Measurements from ENCODE around the gene ASB6.
A peak's percentile ranks its signal among the peaks of the same experiment; 100 is the strongest.
"Not testable (repeated sequence)": the region's sequence is repeated elsewhere in the genome, so short reads cannot be mapped to it uniquely, and the experiment has no call there.

Gene ASB6

GRCh38 chr9:129640871-129641749 is 841 bp downstream of the ASB6 start:
- DNase-seq: no peak

- DNase-seq: no peak
These were observed 1.7 kb downstream of the ASB6 start for GRCh38 chr9:129640086-129640870.

GRCh38 chr9:129639756-129640085 is 2.2 kb downstream of the ASB6 start:
- no peak for DNase-seq

GRCh38 chr9:129639034-129639630 is 2.8 kb downstream of the ASB6 start:
- DNase-seq: no peak

- DNase-seq: no peak
These were observed 4.1 kb downstream of the ASB6 start for GRCh38 chr9:129637673-129638439.

GRCh38 chr9:129637102-129637501 is 4.8 kb downstream of the ASB6 start:
- no peak for DNase-seq

- DNase-seq: not testable (repeated sequence)
These were observed 5.6 kb downstream of the ASB6 start for GRCh38 chr9:129636343-129636742.

- DNase-seq: no peak
These were observed 6.6 kb downstream of the ASB6 start for GRCh38 chr9:129635099-129636065.

- DNase-seq: no peak
These were observed 8.1 kb downstream of the ASB6 start for GRCh38 chr9:129633848-129634247.

- DNase-seq: no peak
These were observed 8.7 kb downstream of the ASB6 start for GRCh38 chr9:129633207-129633606.

GRCh38 chr9:129632460-129632859 is 9.5 kb downstream of the ASB6 start:
- DNase-seq: no peak

GRCh38 chr9:129631674-129632129 is 10.2 kb downstream of the ASB6 start:
- DNase-seq: no peak

GRCh38 chr9:129630967-129631673 is 10.8 kb downstream of the ASB6 start:
- no peak for DNase-seq

- DNase-seq: no peak
These were observed 12.6 kb downstream of the ASB6 start for GRCh38 chr9:129629251-129629820.

- DNase-seq: no peak
These were observed 13.2 kb downstream of the ASB6 start for GRCh38 chr9:129628709-129629108.

GRCh38 chr9:129627556-129628440 is 14.2 kb downstream of the ASB6 start:
- no peak for DNase-seq

GRCh38 chr9:129626625-129627284 is 15.2 kb downstream of the ASB6 start:
- DNase-seq: peak; percentile 54

GRCh38 chr9:129626079-129626624 is 15.8 kb downstream of the ASB6 start, which contains the start of gene NTMT1:
Gene NTMT1, plus strand, starts transcription at chr9:129626163. Its CDS starts 6,541 bp downstream, at chr9:129632704.
- peak; percentile 94 for DNase-seq

All from right forelimb (tissue), 1 donor.